Measurements from ENCODE around the gene SZT2.
"Not testable (repeated sequence)": the region's sequence is repeated elsewhere in the genome, so short reads cannot be mapped to it uniquely, and the experiment has no call there.

- TF ChIP-seq CTCF (IDR thresholded peaks at IDR 0.05; ENCODE audit: low read depth, low read length); POLR2A (IDR thresholded peaks at IDR 0.05; ENCODE audit: extremely low read depth, insufficient read length); MAX (IDR thresholded peaks at IDR 0.05; ENCODE audit: low read depth, low read length): not testable (repeated sequence)
These were observed 112.1 kb downstream of the SZT2 start for GRCh38 chr1:43501806-43502205.

All from NB4 (cell line).